Esophagus squamous epithelium (tissue), 4 donors: ENCODE measurements around the gene FEZF1.

Experiments used
- CTCF ChIP-seq, 6 experiments: fragments of 450-650 bp in 4 of 6; fragments of 200-600 bp in 2 of 6; sonication (generic) in 2 of 6; IDR thresholded peaks; one replicate each; pipeline ENCODE4 v1.5.1; 2016 to 2019; ENCODE audit warnings: antibody characterized with exemption in 6 of 6, mild to moderate bottlenecking in 4 of 6, moderate library complexity in 4 of 6
- POLR2A ChIP-seq, 4 donors: fragments of 450-650 bp; IDR thresholded peaks; one replicate each; pipeline ENCODE4 v1.6.1; 2017; ENCODE audit warnings: antibody characterized with exemption in 4 of 4, mild to moderate bottlenecking in 4 of 4, moderate library complexity in 3 of 4

DNA sequence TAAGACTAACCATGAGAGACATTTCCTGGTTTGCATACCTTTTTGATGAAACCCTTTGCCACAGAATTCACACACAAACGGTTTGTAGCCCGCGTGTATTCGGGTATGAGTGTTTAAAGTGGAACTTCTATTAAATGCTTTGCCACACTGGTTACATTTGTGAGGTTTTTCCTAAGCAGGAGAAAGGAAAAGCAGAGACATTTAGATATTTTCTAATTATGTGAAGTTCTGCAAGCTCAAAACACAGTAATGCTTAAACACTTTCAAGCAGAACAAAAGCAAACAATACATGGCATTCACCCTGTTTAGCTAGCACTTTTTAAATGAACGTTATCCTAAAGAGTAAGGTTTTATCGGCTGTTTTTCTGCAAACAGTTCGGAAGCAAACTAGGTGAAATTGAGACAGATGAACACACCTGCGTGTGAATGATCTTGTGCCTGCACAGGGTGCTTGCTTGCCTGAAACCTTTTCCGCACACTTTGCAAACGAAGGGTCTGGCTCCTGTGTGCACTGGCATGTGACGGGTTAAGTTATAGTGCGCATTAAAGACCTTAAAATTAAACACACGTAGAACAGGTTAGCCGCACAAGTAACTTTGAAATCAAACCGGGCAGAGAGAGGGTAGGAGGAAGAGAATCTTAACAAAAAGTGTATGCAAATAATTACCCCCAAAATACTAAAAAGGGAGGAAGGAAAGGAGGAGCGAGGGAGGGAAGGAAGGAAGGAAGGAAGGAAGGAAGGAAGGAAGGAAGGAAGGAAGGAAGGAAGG lies 1.6 kb downstream of the FEZF1 start:
- TF ChIP-seq POLR2A (IDR thresholded peaks at IDR 0.05) (no peak), CTCF (IDR thresholded peaks at IDR 0.05) (no peak)
